Tongue (tissue), 3 donors: ENCODE measurements around the gene ZNF235. TPM values are rescaled to one million over a fixed set of nuclear protein-coding genes. Genes with fewer than 3 reads are reported as not detected.
"Not testable (repeated sequence)": the region's sequence is repeated elsewhere in the genome, so short reads cannot be mapped to it uniquely, and the experiment has no call there.

ENCODE experiments used
- DNase-seq: peaks from one replicate; pipeline ENCODE4 v3.0.0-alpha.2; 2015
- small RNA-seq: library from RNA; depleted of rRNA; stranded (forward); fragments of <200 nt; gene quantifications from one replicate; pipeline ENCODE3, GENCODE V24; 2014; ENCODE audit warnings: low replicate concordance
- total RNA-seq: library from RNA; depleted of rRNA; stranded (reverse); fragments of >200 nt; gene quantifications from one replicate; pipeline ENCODE4 v1.2.3, GENCODE V29; 2014

The ZNF235 gene
- total RNA-seq, 1 donor from 2014 or later: 10.9 TPM

GRCh38 chr19:44255705-44256411, 49.0 kb downstream of the ZNF235 start:
- DNase-seq: no peak

GRCh38 chr19:44254496-44254895, 50.3 kb downstream of the ZNF235 start:
- DNase-seq: no peak

- not testable (repeated sequence) for DNase-seq
Observed at GRCh38 chr19:44253392-44253791, 51.4 kb downstream of the ZNF235 start.

GRCh38 chr19:44252332-44252731, 52.5 kb downstream of the ZNF235 start:
- DNase-seq: not testable (repeated sequence)

GRCh38 chr19:44236384-44236783, 68.4 kb downstream of the ZNF235 start:
- no peak for DNase-seq

Small RNA genes within 50 kb of the gene (small RNA-seq; reads per million reads assigned to genes)
- not detected for gene NDUFA3P1

Other genes starting within 250 kb of the ZNF235 start
- 3.9 TPM for gene ZNF284, start 232.9 kb downstream of the ZNF235 start, total RNA-seq
- gene ZNF224, start 210.7 kb downstream of the ZNF235 start, total RNA-seq: 50.3 TPM
- gene ZNF225, start 191.6 kb downstream of the ZNF235 start, total RNA-seq: 7.2 TPM
- 10.7 TPM for gene ZNF234, start 163.5 kb downstream of the ZNF235 start, total RNA-seq
- 13.3 TPM for gene ZNF226, start 139.9 kb downstream of the ZNF235 start, total RNA-seq
- 23.4 TPM for gene ZNF227, start 92.5 kb downstream of the ZNF235 start, total RNA-seq
- 1.9 TPM for gene ZNF233, start 45.1 kb downstream of the ZNF235 start, total RNA-seq
- gene ZNF112, start 51.7 kb upstream of the ZNF235 start, total RNA-seq: 12.0 TPM
- 6.6 TPM for gene ZNF285, start 96.6 kb upstream of the ZNF235 start, total RNA-seq
- 12.3 TPM for gene ZNF229, start 143.4 kb upstream of the ZNF235 start, total RNA-seq
- gene ZNF180, start 195.5 kb upstream of the ZNF235 start, total RNA-seq: 16.3 TPM
- not detected for gene CEACAM20, start 224.7 kb upstream of the ZNF235 start, total RNA-seq